GM19324 (cell line): Measurements from ENCODE around the gene NRXN3.

Source experiments
- ATAC-seq: cut with Tn5 transposase; IDR thresholded peaks from one replicate; pipeline ENCODE4 v1.9.1; 2021; ENCODE audit warnings: mild to moderate bottlenecking, moderate library complexity; ENCODE audit not compliant: unreplicated experiment, low FRiP score

The NRXN3 gene

DNA sequence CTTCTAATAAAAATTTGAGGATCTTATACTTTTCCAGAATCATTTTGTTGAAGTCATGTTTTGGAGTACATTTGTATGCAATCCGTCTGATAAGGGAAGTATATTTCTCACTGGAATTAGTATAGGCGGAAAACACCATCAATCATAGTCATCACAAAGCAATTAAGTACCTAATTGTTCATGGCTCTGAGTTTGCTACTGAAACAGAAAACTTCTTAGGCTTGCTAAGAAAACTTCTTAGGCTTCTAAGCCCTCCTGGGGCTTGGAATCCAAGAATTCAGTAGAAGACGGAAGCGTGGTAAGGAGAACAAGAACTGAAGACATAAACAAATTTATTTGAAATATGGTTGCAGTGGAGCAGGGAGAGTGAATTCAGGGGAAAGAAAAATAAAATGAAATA, 1404.9 kb downstream of the NRXN3 start:
- no peak for ATAC-seq

GRCh38 chr14:79576424-79576823, 1406.3 kb downstream of the NRXN3 start:
- no peak for ATAC-seq

DNA sequence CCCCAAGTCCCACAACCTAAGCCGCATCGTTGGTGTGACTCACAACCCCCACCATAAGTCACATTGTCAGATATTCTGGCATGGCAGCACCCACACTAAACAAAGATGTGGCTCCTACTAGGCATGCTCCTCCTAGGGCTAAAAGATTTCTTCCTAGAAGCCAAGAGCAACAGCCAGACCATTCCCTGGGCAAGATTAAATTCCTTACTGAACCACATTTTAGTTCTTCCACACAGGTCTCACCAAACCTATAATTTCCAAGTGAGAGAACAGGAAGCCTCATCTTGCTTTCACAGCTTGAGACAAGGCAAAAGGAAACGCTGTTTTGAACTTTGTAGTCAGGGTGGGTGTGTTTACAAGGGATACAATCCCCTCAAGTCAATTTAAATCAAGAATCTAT, 1408.3 kb downstream of the NRXN3 start:
- no peak for ATAC-seq

DNA sequence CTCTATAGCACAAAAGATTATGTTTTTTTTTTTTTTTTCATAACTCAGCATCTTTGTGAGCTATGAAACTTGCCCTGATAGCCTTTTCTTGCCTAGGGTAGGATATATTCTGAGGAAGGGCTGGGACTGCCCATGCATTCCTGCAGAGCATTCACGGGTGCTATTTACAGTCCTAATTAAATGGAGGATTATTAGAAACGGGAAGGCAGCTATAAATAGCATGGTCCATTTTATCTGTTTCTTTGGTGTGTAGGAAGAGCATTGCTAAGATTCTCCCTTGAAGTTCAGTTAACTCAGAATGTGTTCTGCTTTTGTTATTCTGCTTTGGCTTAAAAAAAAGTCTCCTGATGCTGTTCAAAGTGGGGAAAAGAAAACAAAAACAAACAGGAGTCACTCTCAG, 1410.2 kb downstream of the NRXN3 start:
- ATAC-seq, result no peak

GRCh38 chr14:79580906-79581305, 1410.7 kb downstream of the NRXN3 start:
- no peak for ATAC-seq

- ATAC-seq, result no peak
These were observed 1411.9 kb downstream of the NRXN3 start for GRCh38 chr14:79581912-79582576.

DNA sequence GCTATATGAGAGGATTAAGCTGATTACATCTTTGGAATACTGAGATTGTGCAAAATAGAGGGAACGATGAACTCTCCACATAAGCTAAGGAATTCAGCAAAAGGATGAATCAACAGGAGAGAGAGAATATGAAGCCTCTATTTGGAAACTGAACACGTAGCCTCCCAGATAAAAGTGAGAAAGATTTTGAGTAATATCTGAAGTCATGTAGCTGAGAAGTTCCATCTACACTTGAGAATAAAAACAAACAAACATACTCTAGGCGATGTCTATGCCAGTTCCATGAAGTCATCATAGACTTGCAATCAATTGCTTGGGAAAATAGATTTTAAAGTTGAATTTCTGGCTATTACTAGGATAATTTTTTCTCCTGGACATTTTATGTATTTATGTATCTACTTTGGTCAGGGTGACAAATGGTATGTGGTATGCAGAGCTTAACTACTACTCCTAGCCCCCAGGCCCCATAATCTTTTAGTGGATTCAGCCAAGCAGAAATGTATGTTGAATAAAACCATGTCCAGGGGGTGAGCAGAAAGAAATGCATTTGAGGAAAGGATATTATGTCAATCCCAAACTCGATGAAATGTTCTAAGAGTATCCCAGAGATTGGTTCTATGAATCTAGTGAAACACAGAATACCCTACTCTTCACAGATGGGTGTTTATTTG, 1413.7 kb downstream of the NRXN3 start:
- ATAC-seq, result no peak

GRCh38 chr14:79584679-79585078, 1414.5 kb downstream of the NRXN3 start:
- no peak for ATAC-seq

GRCh38 chr14:79585845-79586244, 1415.7 kb downstream of the NRXN3 start:
- ATAC-seq, result no peak

GRCh38 chr14:79586416-79586815, 1416.2 kb downstream of the NRXN3 start:
- ATAC-seq, result no peak

- no peak for ATAC-seq
These were observed 1416.9 kb downstream of the NRXN3 start for GRCh38 chr14:79586989-79587598.

DNA sequence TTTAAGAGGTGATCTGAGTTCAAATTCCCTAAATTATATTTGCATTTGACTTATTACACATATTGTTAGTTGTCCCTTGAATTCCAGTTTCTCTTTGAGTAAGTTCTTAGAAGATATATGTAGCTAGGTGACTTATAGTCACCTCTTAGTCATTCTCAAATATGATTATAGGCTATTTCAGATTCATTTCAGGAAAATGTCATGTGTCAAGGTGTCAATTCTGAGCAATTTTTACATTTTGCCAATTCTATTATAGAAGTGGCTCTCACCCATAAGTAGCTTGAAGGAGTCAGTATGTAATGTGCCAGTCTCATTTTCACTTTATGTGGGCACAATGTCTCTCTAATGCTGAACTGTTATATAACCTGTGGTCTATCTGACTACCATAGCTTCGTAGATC, 1417.7 kb downstream of the NRXN3 start:
- ATAC-seq, result no peak

GRCh38 chr14:79588398-79588797, 1418.2 kb downstream of the NRXN3 start:
- ATAC-seq, result no peak

DNA sequence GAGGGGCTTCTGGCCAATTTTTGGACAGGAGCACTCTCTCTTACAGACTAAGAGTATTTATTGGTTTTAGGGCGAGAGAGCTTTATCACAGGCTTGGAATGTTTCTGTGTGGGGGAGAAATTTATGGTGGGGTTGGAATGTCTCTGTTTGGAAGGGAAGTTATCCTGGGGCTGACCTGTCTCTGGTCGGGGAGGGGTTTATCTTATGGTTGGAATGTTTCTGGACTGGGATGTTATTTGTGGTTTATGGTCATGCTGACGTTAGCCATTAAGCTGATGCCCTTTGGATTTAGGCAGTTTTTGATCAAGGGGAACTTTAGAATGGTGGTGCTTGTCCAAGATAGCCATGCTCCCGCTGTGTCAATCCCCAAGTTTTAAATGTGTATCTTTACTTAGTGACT, 1426.4 kb downstream of the NRXN3 start:
- ATAC-seq, result no peak

- no peak for ATAC-seq
These were observed 1427.4 kb downstream of the NRXN3 start for GRCh38 chr14:79597566-79597965.

DNA sequence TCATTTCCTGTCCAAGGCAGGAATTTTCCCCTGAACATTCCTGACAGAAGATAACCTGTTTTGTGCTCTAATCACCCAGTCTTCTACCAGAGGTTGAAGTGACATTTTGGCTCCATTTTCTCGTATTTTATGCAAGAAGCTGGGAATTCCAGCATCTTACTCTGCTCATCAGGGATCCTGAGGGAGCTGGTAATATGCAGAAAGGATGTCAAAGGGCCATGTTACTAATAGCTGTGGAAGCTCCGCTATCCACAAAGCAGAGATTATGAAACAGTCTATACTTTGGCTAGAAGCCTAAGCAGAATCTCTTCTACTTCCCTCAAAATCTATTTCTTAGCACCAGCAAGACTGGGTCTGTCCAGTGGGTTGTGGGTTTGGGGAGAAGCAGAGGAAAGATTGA, 1428.2 kb downstream of the NRXN3 start:
- ATAC-seq, result no peak

- no peak for ATAC-seq
These were observed 1429.1 kb downstream of the NRXN3 start for GRCh38 chr14:79599239-79599638.

- ATAC-seq, result no peak
These were observed 1430.2 kb downstream of the NRXN3 start for GRCh38 chr14:79600406-79600805.

GRCh38 chr14:79601579-79601978, 1431.4 kb downstream of the NRXN3 start:
- no peak for ATAC-seq

DNA sequence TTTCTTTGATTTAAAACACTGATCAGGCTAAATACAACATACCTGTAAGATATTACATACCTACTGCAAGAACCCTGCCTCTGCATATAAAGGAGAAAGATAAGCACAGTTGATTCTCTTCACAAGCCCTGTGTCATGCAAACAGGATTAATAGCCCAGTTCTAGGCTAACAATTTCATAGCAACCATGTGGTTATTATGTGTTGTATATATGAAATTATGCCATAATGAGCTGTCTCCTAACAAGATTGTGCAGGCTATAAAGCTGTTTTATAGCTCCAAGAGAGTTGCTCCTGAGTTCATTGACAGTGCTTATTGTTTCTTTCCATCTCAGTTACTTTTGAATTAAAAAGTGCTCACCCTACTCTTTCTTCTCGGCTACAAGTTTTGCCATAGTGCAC, 1431.9 kb downstream of the NRXN3 start:
- no peak for ATAC-seq

DNA sequence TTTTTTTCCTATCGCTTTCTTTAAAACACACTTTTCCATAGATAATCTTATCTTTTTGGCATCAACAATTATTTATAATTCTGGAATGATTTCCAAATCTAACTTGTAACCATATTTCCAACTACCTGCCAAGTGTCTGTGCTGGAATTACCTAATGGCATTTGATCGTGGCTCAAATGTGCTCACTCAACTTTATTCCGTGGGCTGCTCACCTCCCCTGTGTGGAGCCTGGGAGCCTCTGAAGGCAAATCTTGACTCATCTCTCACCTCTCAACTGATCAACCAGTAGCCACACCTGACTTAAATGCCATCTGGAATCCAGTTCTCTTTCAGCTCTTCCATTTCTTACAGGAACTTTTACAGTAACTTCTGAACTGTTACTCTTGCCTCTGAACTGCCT, 1432.6 kb downstream of the NRXN3 start:
- no peak for ATAC-seq

GRCh38 chr14:79605849-79606248, 1435.7 kb downstream of the NRXN3 start:
- ATAC-seq, result no peak
